NCI-H146 treated with DMSO at 0.1 percent for 48 hours (cell line): ENCODE data around the gene AGAP2.
"Not testable (repeated sequence)": the region's sequence is repeated elsewhere in the genome, so short reads cannot be mapped to it uniquely, and the experiment has no call there.

Experiments used
- DNase-seq: peaks from one replicate; lab custom pipeline; 2025; ENCODE audit not compliant: unreplicated experiment; lab: John Stamatoyannopoulos, UW

Gene AGAP2

GRCh38 chr12:57738661-57739237 is at the start of gene AGAP2:
TSS of gene AGAP2 (minus strand) at chr12:57738742. CDS start at chr12:57738246, 496 bp downstream.
- peak; percentile 8 for DNase-seq

GRCh38 chr12:57783861-57784260 is 45.3 kb upstream of the AGAP2 start:
- DNase-seq, result no peak

GRCh38 chr12:57783466-57783801 is 44.9 kb upstream of the AGAP2 start:
- DNase-seq, result no peak

- peak; percentile 65 for DNase-seq
These were observed 44.3 kb upstream of the AGAP2 start, which contains the start of gene TSFM for GRCh38 chr12:57782608-57783465. TSS of gene TSFM (plus strand) at chr12:57782787. CDS start at chr12:57782802, 15 bp downstream.

GRCh38 chr12:57782243-57782607 is 43.7 kb upstream of the AGAP2 start:
- DNase-seq, result no peak

GRCh38 chr12:57781801-57782200 is 43.3 kb upstream of the AGAP2 start:
- DNase-seq, result no peak

- DNase-seq, result no peak
These were observed 42.7 kb upstream of the AGAP2 start for GRCh38 chr12:57781244-57781643.

GRCh38 chr12:57780284-57780897 is 41.8 kb upstream of the AGAP2 start:
- DNase-seq, result no peak

- DNase-seq, result no peak
These were observed 41.2 kb upstream of the AGAP2 start for GRCh38 chr12:57779736-57780135.

GRCh38 chr12:57777911-57778310 is 39.4 kb upstream of the AGAP2 start:
- DNase-seq, result no peak

GRCh38 chr12:57777367-57777766 is 38.8 kb upstream of the AGAP2 start:
- DNase-seq, result no peak

- DNase-seq, result no peak
These were observed 37.7 kb upstream of the AGAP2 start for GRCh38 chr12:57776247-57776587.

GRCh38 chr12:57775563-57776246 is 37.2 kb upstream of the AGAP2 start:
- DNase-seq, result no peak

- no peak for DNase-seq
These were observed 36.5 kb upstream of the AGAP2 start for GRCh38 chr12:57775044-57775443.

GRCh38 chr12:57774634-57775033 is 36.1 kb upstream of the AGAP2 start:
- not testable (repeated sequence) for DNase-seq

- peak; percentile 56 for DNase-seq
These were observed 34.1 kb upstream of the AGAP2 start, which contains the start of gene EEF1AKMT3 for GRCh38 chr12:57772429-57773322. TSS of gene EEF1AKMT3 (plus strand) at chr12:57772614. CDS start at chr12:57772725, 111 bp downstream.

GRCh38 chr12:57771873-57772428 is 33.4 kb upstream of the AGAP2 start, which contains the start of gene METTL1:
TSS of gene METTL1 (minus strand) at chr12:57772105. CDS start at chr12:57772083, 22 bp downstream.
- peak; percentile 84 for DNase-seq

GRCh38 chr12:57771236-57771872 is 32.8 kb upstream of the AGAP2 start:
- DNase-seq, result peak; percentile 77

GRCh38 chr12:57770734-57771133 is 32.2 kb upstream of the AGAP2 start:
- no peak for DNase-seq

GRCh38 chr12:57769594-57769993 is 31.1 kb upstream of the AGAP2 start:
- no peak for DNase-seq
